SHP77 treated with DMSO at 0.1 percent for 48 hours (cell line): ENCODE results near the gene CCN6.

Experiments used
- DNase-seq: peaks from one replicate; lab custom pipeline; 2025; lab: John Stamatoyannopoulos, UW

Gene CCN6

DNA sequence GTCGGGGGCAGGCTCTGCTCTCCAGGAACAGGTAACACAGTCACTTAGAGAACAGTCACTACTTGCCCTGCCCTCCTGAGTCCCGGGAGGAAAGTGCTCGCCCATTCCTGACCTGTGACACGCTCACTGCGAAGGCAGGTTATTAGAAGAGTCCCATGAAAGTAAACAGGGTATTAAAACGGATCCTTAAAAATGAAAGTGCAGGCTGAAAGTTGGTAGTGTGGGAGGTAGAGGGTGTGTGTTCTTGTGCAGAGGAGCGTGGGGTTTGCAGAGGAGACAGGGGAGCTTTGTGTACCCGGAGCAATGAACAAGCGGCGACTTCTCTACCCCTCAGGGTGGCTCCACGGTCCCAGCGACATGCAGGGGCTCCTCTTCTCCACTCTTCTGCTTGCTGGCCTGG, at the start of gene CCN6:
CCN6 (plus strand) TSS at position 104 of the 400 bp plus-strand sequence; CDS start at position 358, 254 bp downstream.
- no peak for DNase-seq

DNA sequence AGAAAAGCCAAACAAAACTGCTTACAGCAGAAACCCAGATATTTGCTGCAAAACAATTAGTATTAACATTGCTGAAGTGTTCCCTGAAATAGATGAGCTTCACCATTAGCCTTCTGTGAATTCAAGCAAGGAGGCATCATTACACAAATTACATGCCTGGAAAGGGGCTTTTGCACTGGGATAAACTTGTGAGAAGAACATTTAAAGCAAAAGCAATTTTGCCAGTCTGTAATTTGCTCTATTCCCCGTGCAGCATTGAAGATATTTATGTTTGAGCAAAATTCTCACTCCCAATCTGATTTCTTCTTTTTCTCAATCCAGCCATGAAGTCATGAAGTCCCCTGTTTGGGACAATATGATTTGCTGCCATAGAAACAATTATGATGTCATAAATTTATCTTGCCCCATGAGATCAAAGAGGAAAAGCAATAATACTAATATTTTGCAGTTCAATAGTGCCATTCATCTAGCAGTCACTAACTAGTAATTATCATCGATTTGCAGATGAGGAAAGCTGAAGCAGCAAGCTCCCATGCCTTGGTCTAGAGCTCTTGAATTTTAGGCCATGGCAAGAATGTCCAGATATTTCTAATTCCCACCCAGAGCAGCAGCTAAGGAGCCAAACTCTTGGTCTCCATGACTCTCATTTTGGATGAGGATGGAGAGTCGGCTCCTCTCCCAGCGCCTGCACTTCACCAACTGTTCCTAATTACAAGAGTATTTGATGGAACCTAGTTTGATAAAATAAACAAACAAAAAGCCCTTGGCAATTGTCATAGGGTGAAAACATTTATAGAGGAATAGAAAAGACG, 49.5 kb upstream of the CCN6 start:
- no peak for DNase-seq

DNA sequence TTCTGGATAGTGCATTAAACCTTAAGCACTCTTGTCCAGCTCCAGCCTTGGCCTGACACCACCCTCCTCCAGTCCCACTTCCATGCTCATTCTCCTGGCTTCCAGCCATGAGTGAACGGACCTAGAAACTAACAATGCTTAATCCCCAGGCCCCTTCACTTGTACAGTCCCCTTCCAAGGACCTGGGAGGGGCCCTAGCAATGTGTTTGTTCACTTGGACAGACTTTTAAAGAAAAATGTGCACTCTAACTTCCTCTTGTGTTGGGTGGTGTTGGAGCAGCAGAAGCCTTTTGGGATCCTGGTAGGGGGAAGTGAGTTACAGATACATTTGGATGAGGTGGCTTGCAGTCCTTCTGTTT, 48.9 kb upstream of the CCN6 start:
- no peak for DNase-seq

DNA sequence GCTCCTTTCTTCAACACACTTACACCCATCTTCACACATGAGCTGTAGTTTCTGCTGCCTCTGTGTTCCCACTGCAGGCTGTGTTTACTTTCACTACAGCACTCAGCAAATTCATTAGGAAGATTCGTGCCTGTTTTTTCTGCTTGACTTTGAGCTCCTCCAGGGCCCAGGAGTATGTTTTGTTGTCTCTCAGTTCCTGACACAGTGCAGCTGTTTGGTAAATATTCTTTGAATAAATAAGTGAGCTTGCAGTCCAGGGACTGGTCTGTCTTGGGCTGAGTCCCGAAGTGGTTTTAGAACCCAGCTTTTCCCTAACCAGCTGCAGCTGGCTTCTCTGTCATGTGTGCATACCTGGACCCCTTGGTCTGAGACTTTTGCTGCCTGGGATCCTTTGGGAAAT, 46.6 kb upstream of the CCN6 start:
- no peak for DNase-seq

DNA sequence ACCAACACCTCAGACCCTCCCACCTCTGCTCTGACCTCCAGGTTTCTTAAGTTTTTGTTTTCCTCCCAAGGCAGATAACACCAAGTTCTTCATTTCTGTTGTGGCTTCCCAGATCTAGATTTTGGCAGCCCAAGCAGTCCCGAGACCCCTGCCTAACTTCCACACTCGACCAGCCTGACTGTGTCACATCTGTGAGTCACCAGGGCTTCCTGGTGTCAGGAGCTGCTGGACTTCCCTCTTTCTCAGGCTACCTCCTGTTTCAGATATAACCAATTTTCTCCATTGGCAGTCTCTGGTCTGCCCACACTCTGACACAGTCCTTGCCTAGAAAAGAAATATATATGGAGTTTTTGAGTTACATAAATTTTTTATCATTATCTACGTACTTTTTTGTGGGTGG, 46.1 kb upstream of the CCN6 start:
- no peak for DNase-seq

DNA sequence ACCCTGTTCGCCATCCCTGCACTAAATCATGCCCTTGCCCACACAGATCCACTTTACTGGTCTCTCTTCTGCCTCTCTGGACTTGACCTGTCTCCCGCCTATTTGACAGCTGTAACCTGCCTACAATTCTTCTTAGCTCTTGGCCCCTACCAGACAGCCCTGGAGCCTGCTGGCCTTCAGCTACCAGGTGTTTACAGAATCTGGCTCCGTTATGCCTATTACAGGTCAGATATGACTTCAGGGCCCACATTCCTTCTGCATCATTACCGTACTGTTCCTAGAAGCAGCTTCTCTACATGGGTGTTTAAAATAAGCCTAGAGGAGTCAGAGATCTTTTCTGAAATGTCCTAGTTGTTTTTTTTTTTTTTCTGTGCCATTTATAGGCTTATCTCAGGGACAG, 45.4 kb upstream of the CCN6 start:
- DNase-seq = no peak

DNA sequence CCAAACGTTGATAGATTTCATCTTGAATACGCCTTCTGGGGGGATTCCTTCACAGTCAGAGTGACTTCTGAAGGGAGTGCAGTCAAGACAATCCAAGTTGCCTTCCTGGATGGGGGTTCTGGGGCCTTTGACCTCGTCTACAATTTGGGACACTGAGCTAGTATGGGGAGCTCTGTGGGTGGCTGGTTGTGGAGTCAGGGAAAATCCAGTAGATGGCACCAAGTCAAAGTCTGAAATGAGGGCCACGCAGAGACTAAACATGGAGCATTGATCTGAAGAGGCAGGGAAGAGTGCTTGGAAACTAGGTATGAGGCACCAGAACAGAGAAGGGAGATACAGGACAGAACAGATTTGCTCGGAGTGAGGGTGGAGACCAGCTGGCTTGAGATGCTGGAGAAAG, 43.6 kb upstream of the CCN6 start:
- no peak for DNase-seq

DNA sequence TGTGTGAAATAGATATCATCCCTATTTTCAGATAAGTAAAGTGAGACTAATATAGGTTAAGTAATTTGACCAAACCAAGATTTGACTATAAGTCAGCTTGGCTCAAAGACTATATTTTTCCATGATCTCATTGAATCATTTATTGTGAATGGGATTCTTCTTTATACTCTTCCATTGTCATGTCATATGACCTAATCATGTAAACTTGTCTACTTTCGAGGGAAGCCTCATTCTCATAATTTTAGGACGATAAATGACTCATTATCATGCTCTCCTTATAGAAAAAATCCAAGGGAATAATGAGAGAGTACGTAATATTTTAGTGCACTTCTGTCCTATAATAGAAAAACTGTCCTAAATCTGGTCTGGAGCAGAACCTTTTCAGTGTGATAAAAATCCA, 40.9 kb upstream of the CCN6 start:
- DNase-seq = no peak

DNA sequence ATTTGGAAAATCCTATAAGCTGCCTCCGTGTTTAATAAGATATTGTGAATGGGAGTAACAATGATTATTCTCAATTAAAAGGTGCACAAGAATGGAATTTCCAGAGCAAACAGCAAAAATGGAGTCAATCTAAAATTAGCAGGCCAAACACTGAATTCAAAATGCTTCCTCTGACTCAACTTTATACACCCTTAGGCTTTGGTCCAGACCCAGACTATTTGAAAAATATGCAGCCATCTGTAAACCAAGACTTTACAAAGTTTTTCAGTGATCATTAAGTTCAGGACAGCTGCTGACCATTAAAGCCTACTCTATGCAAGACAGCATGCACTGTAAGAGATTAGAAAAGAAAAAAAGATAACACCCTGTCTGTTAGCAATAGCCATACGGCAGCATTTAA, 39.4 kb upstream of the CCN6 start:
- DNase-seq = no peak

DNA sequence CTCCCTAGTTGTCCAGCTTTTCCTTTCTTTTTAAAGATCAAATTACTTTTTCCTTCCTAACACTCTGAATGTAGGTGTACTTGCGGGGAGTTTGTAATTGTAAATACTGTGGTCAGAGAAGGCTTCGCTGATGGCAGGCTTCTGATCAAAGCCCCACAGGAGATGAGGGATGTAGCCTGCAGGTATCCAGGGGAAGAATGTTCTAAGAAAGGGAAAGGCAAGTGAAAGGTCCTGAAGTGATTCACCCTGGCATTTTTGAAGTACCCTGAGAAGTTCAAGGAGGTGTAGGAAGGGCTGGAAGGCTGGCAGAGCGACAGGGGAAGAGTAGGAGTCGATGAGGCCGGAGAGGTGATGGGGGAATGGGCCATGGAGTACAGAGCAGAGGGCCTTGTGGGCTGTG, 38.2 kb upstream of the CCN6 start:
- DNase-seq = no peak

DNA sequence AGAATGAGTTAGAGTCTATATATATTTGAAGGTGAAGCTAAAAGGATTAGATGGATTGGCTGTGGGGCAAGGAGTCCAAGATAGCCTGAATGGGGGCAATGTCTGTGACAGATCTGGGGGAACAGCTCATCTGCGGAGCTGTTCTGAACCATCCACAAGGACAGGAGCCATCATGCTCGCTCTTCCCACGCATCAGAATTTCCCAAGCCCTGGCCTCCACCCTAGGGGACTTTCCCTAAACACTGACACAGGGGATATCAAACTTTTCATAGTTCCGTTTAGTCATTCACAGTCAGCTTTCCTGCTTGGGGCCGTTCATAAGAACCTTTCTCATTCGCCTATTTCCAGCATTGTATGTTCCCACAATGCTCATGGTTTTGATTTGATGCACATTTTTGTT, 37.6 kb upstream of the CCN6 start:
- no peak for DNase-seq

DNA sequence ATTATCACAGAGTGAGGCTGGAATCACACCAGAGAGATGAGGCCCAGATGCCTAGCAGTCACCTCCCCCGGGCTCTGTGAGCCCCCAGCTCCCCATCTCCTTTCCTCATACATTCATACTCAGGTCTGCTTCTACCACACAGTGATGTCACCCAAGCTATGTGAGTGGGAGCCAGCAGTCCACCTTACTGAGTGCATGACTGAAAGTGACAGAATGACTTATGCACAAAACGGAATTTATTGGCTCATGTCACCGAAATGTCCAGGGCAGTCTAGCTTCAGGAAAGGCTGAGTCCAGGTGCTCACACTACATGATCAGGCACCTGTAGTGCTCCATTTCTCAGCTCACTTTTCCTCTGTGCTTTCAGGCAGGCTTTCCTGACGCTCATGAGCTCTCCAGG, 36.7 kb upstream of the CCN6 start:
- no peak for DNase-seq

DNA sequence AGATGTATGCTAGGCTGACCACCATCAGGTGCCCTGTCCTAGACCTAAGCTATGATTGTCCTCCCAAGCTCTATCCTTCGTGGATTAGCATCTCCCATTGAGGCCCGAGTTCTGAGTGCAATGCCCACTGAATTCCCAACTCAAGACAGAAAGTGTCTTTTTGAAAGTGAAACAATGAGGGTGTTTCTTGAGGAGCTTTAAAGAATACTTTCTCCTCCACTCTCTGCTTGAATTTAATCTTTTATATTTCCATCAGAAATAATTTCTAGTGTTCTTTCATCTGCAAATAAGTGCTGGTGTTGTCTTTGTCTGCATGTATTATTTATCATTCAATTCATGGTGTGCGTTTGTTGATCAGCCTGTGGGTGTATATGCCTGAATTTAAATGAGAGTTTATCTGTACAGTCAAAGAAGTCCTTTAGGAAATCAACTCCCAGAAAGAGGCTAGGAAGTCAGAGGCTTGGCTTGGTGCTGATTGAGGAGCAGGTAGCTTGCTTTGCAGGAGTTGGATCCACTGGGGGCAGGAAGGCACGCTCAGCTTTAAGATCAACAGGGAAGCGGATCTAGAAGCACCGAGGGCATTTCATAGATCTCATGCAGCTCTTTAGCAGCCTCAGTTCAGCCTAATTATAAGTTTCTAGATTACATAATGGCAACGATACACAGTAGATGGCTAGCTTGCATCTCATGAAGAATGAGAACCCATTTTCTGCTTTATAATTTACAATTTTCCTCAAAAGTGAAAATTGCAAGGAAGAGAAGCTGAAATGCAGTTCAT, 36.0 kb upstream of the CCN6 start:
- no peak for DNase-seq

DNA sequence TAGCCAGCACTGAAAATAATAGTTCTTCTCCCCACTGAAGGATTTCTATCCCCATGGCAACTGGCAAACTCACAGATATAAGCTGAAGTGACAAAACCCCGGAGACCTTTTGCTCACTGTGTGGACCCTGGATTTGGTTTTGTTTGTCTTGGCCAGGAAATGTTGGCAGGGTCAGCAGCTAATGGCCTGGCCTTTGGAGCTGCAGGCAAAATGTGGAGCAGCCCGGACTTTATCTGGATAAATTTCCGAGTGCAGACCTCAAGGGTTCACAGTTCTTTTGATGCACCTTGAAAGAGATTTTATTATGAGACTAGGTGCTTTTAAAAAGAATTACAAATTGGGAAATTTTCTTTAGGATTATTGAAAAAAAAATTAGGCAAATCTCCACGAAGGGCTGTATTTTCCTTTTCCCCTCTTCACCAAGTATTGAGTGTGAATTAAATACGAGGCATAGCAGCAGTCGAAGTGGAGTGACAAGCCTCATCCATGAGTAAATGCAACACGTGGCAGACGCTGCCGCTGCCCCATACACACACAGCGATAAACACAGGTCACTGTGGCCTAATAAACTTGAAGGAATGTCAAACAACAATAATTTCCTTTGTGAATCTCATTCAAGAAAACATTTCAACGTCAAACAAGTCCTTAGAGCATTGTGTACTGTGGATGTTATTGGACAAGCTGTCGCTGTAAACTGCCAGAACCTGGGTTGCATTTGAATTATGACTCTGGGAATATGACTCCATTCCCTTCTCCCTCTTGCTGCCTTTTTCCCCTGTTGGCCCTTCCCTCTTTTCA, 35.1 kb upstream of the CCN6 start:
- no peak for DNase-seq

DNA sequence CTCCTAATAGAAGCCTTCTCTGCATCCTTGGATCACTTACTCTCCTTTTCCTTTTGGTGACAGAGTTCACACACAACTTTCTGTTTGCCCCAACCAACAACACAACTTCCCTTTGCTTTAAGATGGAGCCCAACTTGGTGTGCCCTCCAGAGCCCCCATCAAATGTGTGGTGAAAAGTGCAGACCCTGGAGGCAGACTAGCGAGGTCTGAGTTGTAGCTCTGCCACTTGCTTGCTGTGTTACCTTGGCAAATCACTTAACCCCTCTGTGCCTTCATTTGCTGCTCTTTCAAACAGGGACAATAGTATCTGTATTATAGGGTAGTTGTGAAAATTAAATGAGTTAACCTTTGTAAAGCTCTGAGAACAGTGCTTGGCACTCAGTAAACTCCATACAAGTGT, 34.3 kb upstream of the CCN6 start:
- DNase-seq = no peak

DNA sequence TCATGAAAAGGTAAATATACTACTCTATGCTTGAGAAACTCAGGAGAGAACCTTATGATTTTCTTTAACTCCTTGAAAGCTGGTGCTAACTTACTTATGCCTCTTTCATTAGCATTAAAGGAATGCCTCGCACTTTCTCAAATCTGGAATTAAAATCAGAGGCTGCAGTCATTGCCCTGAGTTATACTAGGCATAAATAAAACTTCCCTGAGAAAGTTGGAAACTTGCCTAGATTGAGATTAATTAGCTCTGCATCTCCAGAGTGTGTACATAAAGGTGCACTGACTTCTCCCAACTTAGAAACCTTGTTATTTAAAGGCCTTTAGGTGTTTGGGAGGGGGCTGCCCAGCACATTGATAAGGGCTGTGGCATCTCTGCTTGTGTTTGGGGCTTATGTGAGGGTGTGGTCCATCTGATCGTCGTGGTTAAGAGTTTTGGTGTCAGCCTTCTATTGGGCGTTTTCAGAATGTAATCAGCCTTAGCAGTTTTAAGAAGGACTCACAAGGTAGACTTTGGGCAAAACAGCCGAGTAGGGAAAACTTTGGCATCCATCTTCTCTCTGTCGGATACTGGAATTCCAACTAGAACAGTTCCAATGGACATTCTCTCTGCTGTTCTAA, 32.1 kb upstream of the CCN6 start:
- no peak for DNase-seq

DNA sequence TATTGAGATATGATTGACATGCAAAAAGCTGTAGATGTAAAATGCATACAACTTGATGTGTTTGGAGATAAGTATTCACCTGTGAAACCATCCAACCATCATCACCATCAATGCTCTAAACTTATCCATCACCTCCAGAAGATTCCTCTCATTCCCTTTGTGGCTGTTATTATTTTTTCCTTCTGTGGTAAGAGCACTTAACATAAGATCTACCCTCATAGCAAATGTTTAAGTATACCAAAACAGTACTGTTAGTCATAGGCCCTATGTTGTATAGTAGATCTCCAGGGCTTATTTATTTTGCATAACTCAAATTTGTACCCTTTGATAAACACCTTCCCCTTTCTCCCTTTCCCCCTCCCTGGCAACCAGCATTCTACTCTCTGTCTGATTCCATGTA, 31.2 kb upstream of the CCN6 start:
- DNase-seq = no peak

DNA sequence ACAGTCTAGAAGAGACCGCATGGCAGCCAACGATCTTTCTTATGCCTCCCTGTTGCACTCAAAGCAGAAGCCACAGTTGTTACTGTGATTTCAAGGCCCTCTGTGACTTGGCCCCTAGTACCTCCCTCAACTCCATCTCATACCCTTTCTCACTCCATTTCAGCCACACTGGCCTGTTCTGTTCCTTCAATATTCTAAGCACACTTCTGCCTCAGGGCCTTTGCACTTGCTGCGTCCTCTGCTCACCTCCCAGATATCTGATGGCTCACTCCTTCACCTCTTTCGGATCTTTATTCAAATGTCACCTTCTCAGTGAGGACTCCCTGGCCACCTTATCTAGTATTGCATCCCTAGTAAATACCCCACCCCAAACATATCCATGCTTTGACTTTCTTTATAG, 29.4 kb upstream of the CCN6 start:
- no peak for DNase-seq

DNA sequence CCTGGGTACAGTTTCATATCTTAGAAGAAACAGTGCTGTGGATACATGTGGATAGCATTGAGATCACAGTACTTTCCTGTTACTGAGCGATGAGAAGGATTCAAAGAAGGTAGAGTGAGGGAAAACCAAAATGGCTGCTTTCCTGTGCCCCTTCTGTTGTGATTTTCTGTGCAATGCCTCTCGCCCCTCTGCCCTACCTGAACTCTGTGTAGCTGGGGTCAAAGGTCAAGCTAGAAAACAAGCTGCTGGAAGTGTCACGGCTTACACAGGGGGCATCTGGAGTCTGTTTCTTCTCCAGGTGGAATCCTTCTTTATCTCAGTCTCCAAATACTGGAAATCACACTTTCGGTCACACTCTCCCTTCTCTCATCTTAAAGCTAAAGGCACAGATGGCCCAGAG, 27.0 kb upstream of the CCN6 start:
- no peak for DNase-seq

DNA sequence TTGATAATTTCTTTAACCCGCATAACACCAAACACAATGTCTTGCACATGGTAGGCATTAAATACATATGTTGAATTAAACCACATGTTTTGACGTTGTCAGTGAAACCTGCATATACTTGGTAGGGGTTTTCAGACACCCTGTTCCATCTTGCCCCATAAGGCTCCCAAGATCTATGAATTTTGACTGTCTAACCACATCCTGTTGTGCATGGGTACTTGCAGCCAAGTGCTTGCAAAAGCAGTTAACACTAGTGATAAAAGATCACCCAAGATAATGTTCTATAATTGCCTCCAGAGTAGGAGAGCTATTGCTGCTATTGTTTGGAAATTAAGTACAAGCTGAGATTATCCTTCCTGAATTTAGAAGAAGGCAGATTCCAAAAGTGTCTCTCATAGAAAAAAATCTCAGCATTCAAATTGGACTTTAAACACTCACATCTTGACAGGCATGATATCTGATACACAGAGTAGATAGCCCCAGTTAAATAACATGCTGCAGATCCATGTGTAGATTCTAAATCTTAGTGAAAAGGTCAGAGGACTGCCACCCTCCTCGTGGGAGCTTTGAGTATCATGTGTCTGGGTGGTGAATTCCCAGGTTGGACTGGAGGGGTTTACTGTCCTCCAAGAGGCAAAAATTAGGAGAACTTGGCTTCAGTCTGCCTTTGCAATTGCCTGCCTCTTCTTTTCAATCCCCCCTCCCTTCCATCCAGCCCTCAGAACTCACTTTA, 25.8 kb upstream of the CCN6 start:
- no peak for DNase-seq

DNA sequence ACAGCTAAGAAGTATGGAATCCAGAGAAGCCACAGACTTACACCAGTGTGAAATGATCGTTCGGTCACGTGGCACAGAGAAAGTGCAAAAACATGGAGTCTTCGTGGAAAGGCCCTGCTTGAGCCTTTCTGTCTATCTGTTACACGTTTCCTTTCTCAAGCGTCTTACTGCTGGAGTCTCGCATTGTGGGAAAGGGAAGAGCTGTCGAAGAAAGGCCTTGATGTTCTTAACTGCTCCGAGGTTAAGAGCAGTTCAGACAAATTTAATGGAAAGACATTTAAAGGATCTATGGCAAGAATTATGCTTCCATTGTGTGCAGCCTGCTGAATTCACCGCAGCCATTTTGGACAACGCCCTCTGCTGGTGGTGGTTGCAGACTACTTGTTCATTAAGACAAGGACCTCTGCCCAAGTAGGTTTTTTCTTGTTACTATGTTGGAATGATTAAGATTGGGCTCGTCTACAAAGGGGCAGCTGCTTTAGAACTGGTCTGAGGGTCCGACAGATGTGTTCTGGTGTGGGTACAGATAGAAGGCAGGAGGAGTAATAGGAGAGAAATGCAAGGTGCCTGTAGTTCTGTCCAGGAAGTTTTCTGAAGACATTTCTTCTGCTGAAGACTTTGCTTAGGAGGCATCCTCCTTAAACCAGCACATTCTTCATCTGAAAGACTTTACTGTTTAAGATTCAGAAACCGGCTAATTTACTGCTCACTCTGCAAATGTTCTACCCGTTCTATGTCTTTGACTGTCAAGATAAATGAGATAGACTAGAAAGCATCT, 24.7 kb upstream of the CCN6 start:
- peak; percentile 39 for DNase-seq
